Fibroblast of the aortic adventitia (primary cell): Measurements from ENCODE around the gene SNX19. TPM values are rescaled to one million over a fixed set of nuclear protein-coding genes. Genes with fewer than 3 reads are reported as not detected.

Source experiments
- DNase-seq: peaks from one replicate; pipeline ENCODE4 v3.0.0-alpha.2; 2010; ENCODE audit warnings: low read depth
- H3K4me3 ChIP-seq: 2 replicates; pipeline ENCODE4 v1.5.1; 2011; ENCODE audit warnings: low read depth, mild to moderate bottlenecking, control low read depth, low read length, moderate library complexity
- total RNA-seq: library from RNA; depleted of rRNA; stranded (reverse); fragments of >200 nt; gene quantifications from 2 replicates; pipeline ENCODE4 v1.2.3, GENCODE V29; 2012; ENCODE audit warnings: low replicate concordance
- TF ChIP-seq, protein P1 (sequence below): IDR thresholded peaks from 2 replicates; pipeline ENCODE4 v1.5.1; 2011; ENCODE audit warnings: mild to moderate bottlenecking, low read length, control low read depth, inconsistent platforms; ENCODE audit not compliant: insufficient read depth

Gene SNX19
- total RNA-seq, 1 donor, result 133 TPM

DNA sequence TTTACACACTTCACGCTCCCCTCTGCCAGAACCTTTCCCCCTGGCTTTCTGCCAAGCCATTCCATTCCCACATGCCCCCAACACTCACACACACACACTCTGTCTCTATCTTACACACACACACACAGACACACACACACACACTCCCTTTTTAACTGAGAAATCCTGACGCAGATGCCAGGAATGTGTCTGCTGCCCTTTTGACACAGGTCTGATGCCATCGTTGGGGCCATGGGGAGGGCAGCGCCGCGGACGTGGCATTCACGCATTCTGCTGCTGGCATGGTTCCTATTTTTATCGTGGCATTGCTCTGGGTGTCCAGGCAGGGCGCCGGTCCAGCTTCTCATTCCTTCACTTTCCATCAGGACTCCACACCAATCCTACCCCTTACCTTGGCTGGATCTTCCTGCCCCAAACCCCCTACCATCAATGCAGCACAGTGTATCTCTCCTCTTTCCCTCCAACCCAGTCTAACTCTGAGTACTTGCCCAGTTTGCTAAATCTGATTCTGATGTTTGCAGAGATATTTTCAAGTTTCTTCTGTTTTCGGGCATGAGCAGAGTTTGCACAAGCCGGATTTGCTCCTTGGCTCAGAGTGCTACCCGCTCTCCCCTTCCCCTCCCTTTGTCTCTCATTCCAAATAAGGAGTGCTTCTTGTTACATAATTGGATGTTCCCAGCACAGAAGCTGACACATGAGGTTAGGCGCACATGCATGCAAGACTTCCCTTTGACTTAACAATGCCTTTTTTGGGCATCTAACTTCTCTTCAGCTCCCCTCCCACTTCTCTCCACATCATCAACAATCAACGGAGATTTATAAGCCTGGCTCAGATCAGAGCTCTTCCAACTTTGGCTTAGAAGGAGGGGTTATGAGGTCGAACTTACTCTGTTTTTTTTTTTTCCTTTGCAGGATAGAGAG lies 18.8 kb downstream of the SNX19 start:
- TF ChIP-seq, protein P1, sequence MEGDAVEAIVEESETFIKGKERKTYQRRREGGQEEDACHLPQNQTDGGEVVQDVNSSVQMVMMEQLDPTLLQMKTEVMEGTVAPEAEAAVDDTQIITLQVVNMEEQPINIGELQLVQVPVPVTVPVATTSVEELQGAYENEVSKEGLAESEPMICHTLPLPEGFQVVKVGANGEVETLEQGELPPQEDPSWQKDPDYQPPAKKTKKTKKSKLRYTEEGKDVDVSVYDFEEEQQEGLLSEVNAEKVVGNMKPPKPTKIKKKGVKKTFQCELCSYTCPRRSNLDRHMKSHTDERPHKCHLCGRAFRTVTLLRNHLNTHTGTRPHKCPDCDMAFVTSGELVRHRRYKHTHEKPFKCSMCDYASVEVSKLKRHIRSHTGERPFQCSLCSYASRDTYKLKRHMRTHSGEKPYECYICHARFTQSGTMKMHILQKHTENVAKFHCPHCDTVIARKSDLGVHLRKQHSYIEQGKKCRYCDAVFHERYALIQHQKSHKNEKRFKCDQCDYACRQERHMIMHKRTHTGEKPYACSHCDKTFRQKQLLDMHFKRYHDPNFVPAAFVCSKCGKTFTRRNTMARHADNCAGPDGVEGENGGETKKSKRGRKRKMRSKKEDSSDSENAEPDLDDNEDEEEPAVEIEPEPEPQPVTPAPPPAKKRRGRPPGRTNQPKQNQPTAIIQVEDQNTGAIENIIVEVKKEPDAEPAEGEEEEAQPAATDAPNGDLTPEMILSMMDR, result no peak
- DNase-seq, result peak; percentile 98

DNA sequence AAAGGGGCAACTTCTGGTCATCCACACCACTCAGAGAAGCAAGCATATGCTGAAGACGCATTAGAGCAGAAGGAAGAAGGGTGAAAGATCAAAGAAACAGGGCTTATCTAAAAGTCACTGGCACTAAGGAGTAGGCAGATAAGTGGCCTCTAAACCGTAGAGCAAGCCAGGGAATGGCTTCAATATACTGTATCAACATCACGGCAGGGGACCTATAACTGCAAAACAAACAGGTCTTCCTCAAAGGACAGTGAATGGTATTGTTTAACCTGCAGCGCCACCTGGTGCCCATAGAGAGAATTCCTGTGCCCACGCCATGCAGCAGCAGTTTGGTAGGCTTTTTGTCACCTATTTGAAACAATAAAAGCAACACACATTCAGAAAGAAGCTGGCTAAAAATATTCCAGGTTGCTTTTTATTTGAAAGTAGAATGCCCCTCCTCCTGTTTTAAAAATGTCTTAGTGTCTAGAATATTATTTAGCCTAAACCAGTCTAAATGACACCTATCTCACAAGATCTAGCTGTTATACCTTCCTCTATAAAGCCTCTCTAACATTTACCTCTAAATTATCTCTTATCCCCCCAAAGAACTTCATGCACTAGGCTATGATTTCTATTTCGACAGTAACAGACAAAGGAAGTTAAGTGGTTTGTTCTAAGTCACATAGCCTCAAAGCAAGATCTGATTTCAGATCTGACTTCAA lies 21.8 kb downstream of the SNX19 start:
- TF ChIP-seq, protein P1, result peak; percentile 84
- H3K4me3 ChIP-seq, result no peak overlapping the region
- DNase-seq, result peak; percentile 72

More for the DNA sequence above, 18.8 kb downstream of the SNX19 start:
- peak overlapping the region; percentile 28 for H3K4me3 ChIP-seq

DNA sequence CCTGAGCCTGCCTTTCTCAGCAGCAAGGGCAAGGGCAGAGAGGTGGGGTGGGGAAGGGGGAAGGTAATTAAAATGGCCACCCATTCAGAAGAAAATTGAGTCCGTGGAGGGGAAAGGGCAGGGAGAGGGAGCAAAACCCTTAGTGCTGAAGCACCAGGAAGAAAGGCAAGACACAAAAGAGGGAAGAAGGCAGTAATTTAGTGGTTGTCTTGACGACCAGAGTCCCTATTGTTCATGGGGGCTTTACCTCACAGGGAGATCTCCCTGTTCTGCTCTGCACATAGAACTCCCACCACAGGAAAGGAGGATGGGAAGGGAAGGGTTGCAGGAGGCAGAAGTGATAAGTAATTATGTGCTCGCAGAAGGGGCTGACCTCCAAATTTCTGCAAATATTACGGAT lies 23.4 kb downstream of the SNX19 start:
- H3K4me3 ChIP-seq, result no peak overlapping the region
- no peak for DNase-seq
- TF ChIP-seq, protein P1, result no peak

DNA sequence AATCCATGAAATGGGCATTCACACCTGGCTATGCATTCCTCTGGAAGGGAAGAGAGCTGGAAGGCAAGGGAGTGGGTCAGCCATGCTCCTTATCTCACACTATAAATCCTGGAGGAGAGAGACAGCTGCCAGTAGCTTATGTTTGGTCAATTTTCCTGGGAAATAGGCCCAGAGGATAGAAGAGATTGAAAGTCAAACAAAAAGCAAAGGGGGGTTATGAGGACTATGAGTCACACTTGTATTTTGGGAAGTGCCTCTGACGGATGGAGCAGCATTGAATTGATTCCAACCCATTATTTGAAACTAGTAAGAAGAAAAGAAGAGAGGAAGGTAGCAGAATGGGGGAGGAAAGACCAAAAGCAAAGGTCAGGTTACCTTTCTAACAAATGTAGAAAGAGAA lies 25.0 kb downstream of the SNX19 start:
- TF ChIP-seq, protein P1, result no peak
- peak; percentile 77 for DNase-seq
- H3K4me3 ChIP-seq, result no peak overlapping the region

DNA sequence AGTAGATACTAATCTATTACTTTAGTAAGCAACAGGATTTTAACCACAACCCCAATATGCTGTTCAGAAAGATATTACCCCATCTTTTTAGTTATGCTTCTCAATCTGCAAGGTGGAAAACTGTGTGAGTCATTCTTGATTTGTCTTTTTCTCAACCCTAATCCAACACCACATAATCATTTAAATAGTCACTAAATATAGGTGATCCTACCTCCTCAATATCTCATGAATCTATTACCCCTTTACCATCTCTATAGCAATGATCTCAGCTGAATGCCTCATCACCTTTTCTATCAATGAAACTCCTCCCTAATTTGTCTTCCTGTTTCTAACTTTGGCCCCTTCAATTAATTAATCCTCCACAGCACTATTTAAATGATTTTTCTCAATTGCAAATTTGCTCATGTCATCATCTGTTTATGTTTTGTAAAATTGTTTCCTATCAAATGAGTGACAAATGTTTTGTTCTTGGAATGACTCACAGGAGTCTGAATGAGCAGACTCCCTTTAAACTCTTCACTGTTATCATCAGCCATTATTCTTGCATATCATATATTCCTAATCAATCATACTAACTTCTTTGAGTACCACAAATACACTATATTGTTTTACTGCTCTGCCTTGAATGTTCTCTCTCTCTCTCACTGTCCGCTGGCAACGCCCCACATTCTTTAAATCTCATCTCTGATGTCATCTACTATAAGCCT lies 26.1 kb downstream of the SNX19 start:
- DNase-seq, result no peak
- TF ChIP-seq, protein P1, result no peak
- H3K4me3 ChIP-seq, result no peak overlapping the region

DNA sequence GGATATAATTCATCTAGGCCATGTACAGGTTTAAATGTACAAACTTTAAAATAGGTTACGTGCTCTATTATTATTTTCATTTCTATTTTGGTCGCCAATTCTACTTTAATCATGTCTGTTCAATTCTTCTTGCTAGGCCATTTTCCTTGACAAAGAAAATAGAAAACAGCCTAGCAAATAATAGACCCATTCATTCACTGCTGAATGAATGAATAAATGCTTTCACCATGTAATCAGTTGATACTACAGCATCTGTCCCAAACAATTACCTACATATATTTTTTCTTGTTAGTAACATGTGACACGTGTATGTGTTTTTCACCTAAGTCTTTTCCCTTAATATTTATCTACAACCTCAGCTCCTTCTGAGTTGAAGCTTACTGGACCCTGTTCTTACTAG lies 27.5 kb downstream of the SNX19 start:
- no peak for DNase-seq
- TF ChIP-seq, protein P1, result no peak

More for the DNA sequence above, 27.5 kb downstream of the SNX19 start:
- no peak overlapping the region for H3K4me3 ChIP-seq
